HG03439 (cell line): ENCODE measurements around the gene UGT3A2.

Experiments
- ATAC-seq: cut with Tn5 transposase; IDR thresholded peaks from one replicate; pipeline ENCODE4 v1.9.1; 2021; ENCODE audit warnings: mild to moderate bottlenecking, moderate library complexity; ENCODE audit not compliant: unreplicated experiment

UGT3A2 gene

GRCh38 chr5:36009698-36010097, 57.0 kb downstream of the UGT3A2 start:
- ATAC-seq: no peak

- ATAC-seq: no peak
Measured at GRCh38 chr5:36007366-36007765, 59.3 kb downstream of the UGT3A2 start.

- ATAC-seq: no peak
Measured at GRCh38 chr5:36006163-36006562, 60.5 kb downstream of the UGT3A2 start.

DNA sequence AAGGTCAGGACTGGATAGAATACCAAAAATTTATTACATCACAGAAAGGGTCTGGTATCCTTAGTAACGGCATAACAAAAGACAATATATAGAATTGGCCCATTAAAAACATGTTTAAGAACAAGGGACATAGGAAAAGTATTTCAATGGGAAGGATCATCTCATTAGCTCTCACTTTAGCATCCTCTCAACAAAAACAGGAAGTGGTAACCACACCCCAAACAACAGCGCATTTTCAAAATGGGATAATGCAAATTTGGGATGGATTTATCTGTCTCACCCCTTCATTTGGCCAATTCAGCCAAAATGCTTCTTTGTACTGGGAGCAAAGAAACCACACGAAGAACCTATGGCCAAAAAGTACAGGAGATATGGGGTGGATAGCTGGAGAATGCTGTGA, 65.7 kb downstream of the UGT3A2 start:
- no peak for ATAC-seq

DNA sequence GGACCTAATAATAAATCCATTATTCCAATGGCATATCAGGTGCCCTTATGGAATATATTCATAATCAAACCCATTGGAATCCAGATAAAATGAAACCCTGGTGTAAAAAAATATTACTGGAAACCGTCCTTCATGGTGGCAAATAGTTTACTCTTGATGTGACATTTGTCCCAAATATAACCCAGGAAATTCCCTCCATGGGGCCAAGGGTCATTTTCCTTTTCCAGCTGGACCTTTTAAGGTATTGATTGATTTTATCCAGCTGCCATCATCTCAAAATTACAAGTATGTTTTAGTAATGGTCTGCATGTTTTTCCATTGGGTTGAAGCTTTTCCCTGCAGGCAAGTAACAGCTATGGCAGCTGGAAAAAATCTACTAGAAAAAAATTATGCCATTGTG, 67.1 kb downstream of the UGT3A2 start:
- no peak for ATAC-seq

DNA sequence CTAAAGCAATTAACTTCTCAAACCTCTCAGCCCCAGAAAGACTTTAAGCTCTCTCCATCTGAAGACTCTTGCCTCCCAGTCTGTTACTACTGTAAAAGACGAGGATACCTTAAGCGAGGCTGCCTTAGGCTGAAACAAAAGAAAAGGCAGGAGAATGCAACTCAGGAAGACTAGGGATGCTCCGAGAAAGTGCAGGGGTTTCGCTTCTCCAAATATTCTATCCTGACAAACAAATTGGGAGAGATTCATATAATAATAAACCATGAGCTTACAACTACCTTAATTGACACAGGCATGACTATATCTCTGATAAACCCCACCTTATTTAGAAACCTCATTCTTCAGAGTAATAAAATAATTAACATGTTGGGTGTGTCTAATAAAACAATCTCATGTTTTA, 70.6 kb downstream of the UGT3A2 start:
- ATAC-seq: no peak

GRCh38 chr5:35990941-35991611, 75.6 kb downstream of the UGT3A2 start, which contains the start of gene UGT3A1:
UGT3A1 (minus strand) TSS chr5:35991390; CDS start chr5:35991240, 150 bp downstream.
- ATAC-seq: no peak

DNA sequence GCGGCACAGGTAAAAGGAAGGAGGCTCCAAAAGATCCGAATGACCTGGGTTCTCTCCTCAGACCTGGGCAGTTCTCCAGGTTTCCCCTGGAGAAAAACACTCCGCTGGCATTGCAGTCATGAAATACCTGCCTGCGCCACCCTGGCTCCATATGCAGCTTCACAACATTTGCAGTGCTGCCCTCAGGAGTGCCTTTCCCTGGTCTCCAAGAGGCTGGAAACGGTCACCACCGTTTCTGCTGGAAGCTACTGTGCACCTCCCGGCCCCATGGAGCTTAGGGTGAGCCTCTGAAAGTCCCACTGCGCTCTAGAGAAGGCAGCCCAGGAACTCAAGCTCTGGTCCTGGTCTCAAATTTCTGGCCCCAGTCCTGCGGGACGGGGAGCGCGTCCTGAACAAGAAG, 76.2 kb downstream of the UGT3A2 start:
- no peak for ATAC-seq

GRCh38 chr5:35988529-35988928, 78.2 kb downstream of the UGT3A2 start:
- no peak for ATAC-seq

DNA sequence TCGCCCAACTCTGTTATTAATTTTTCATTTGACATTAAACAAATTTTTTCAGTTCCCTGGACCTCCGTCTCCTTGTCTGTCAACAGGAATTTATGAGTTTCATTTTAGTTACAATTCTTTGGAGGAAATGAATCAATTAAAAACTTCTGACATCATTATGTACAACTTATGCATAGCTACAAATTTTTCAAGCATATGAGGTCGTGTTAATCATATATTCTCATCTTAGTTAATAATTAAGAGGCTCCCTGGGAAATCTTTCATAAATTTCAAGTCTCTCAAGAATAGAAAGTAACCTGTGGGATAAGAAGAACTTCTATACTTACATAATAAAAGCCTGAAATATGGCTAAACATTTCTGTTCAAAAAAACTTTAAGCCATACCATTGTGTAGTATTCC, 78.9 kb downstream of the UGT3A2 start:
- ATAC-seq: no peak
